Endothelial cell (in vitro differentiated cells): ENCODE data around the gene COL8A2. TPM values are rescaled to one million over a fixed set of nuclear protein-coding genes. Genes with fewer than 3 reads are reported as not detected.

Experiments
- DNase-seq: peaks from one replicate; pipeline ENCODE4 v3.0.0; 2021; ENCODE audit warnings: low spot score
- H3K27ac Mint-ChIP-seq: one replicate; pipeline ENCODE4 v1.8.0; 2021; ENCODE audit warnings: mixed read lengths, inconsistent platforms; ENCODE audit not compliant: unreplicated experiment
- H3K27me3 Mint-ChIP-seq: one replicate; pipeline ENCODE4 v1.8.0; 2021; ENCODE audit warnings: mild to moderate bottlenecking, moderate library complexity, mixed read lengths, inconsistent platforms; ENCODE audit not compliant: unreplicated experiment
- H3K36me3 Mint-ChIP-seq: one replicate; pipeline ENCODE4 v1.8.0; 2021; ENCODE audit warnings: mild to moderate bottlenecking, low read depth, mixed read lengths, inconsistent platforms; ENCODE audit not compliant: unreplicated experiment
- H3K4me1 Mint-ChIP-seq: one replicate; pipeline ENCODE4 v1.8.0; 2021; ENCODE audit warnings: mild to moderate bottlenecking, mixed read lengths, inconsistent platforms; ENCODE audit not compliant: unreplicated experiment
- H3K4me3 Mint-ChIP-seq: one replicate; pipeline ENCODE4 v1.8.0; 2021; ENCODE audit warnings: mild to moderate bottlenecking, mixed read lengths, inconsistent platforms; ENCODE audit not compliant: unreplicated experiment
- H3K9me3 Mint-ChIP-seq: one replicate; pipeline ENCODE4 v1.8.0; 2021; ENCODE audit warnings: mixed read lengths, inconsistent platforms; ENCODE audit not compliant: unreplicated experiment
- CTCF ChIP-seq: fragments of 200-600 bp; sonication (generic); IDR thresholded peaks from one replicate; pipeline ENCODE4 v1.5.0; 2021; ENCODE audit warnings: antibody characterized with exemption; ENCODE audit not compliant: unreplicated experiment
- total RNA-seq: library from RNA; stranded (reverse); fragmentation: NEBNext Ultra II Directional; extraction: Animal tissue kit (Norgen Biotek cat#: 25700); gene quantifications from one replicate; pipeline ENCODE4 v1.2.1, GENCODE V29; 2021; ENCODE audit not compliant: unreplicated experiment

The COL8A2 gene
- total RNA-seq, 1 donor from 2014 or later, result 0.13 TPM

GRCh38 chr1:36149973-36150295, 24.9 kb upstream of the COL8A2 start:
- H3K27me3 Mint-ChIP-seq, result peaks cover 15% of the 10 kb centered on the region
- peaks cover 11% of the 10 kb centered on the region for H3K36me3 Mint-ChIP-seq
- H3K4me3 Mint-ChIP-seq, result peak overlapping the region; percentile 95
- peaks cover 30% of the 10 kb centered on the region for H3K4me1 Mint-ChIP-seq
- H3K27ac Mint-ChIP-seq, result peak overlapping the region; percentile 89
- DNase-seq, result no peak
- no peaks in the 10 kb centered on the region for H3K9me3 Mint-ChIP-seq
- TF ChIP-seq CTCF, result no peak

- Mint-ChIP-seq H3K9me3 (no peaks in the 10 kb centered on the region), H3K27me3 (peaks cover 11% of the 10 kb centered on the region), H3K27ac (peak within 1 kb of the TSS; percentile 89), H3K4me1 (peaks cover 25% of the 10 kb centered on the region), H3K36me3 (peaks cover 7% of the 10 kb centered on the region), H3K4me3 (peak within 1 kb of the TSS; percentile 95)
- peak; percentile 99 for DNase-seq
- peak; percentile 65 for TF ChIP-seq CTCF
These were observed 24.4 kb upstream of the COL8A2 start, which contains the start of gene TRAPPC3 for GRCh38 chr1:36149237-36149972. Gene TRAPPC3, minus strand, starts transcription at chr1:36149486. Its CDS starts 108 bp downstream, at chr1:36149378.

- no peak for TF ChIP-seq CTCF
- no peaks in the 10 kb centered on the region for H3K9me3 Mint-ChIP-seq
- H3K36me3 Mint-ChIP-seq, result peaks cover 6% of the 10 kb centered on the region
- peak overlapping the region; percentile 95 for H3K4me3 Mint-ChIP-seq
- H3K4me1 Mint-ChIP-seq, result peaks cover 22% of the 10 kb centered on the region
- no peak for DNase-seq
- H3K27me3 Mint-ChIP-seq, result peaks cover 10% of the 10 kb centered on the region
- H3K27ac Mint-ChIP-seq, result peak overlapping the region; percentile 86
These were observed 23.8 kb upstream of the COL8A2 start for GRCh38 chr1:36148821-36149236.

GRCh38 chr1:36144413-36144812, 19.4 kb upstream of the COL8A2 start:
- Mint-ChIP-seq H3K4me3 (no peak overlapping the region), H3K9me3 (no peaks in the 10 kb centered on the region), H3K36me3 (peaks cover 5% of the 10 kb centered on the region), H3K27me3 (peaks cover 3% of the 10 kb centered on the region), H3K27ac (no peak overlapping the region), H3K4me1 (peaks cover 8% of the 10 kb centered on the region)
- DNase-seq, result no peak
- no peak for TF ChIP-seq CTCF

- no peaks in the 10 kb centered on the region for H3K9me3 Mint-ChIP-seq
- H3K4me1 Mint-ChIP-seq, result peaks cover 6% of the 10 kb centered on the region
- DNase-seq, result no peak
- no peak for TF ChIP-seq CTCF
- no peak overlapping the region for H3K27ac Mint-ChIP-seq
- H3K27me3 Mint-ChIP-seq, result peaks cover 3% of the 10 kb centered on the region
- H3K4me3 Mint-ChIP-seq, result no peak overlapping the region
- H3K36me3 Mint-ChIP-seq, result peaks cover 6% of the 10 kb centered on the region
These were observed 18.4 kb upstream of the COL8A2 start for GRCh38 chr1:36143424-36143823.
